IgD-negative memory B cell (primary cell): ENCODE results near the gene ERGIC1. TPM values are rescaled to one million over a fixed set of nuclear protein-coding genes. Genes with fewer than 3 reads are reported as not detected.

ENCODE experiments used
- H3K27ac Mint-ChIP-seq, 3 donors: one replicate each; pipeline ENCODE4 v1.8.0; 2020 to 2022; ENCODE audit warnings: mild to moderate bottlenecking in 3 of 3, mixed read lengths in 3 of 3, moderate library complexity in 1 of 3
- H3K27me3 Mint-ChIP-seq: one replicate; pipeline ENCODE4 v1.8.0; 2021; ENCODE audit warnings: mixed read lengths
- H3K36me3 Mint-ChIP-seq: one replicate; pipeline ENCODE4 v1.8.0; 2020; ENCODE audit warnings: mild to moderate bottlenecking, mixed read lengths
- H3K4me1 Mint-ChIP-seq, 3 donors: one replicate each; pipeline ENCODE4 v1.8.0; 2020 to 2022; ENCODE audit warnings: mixed read lengths in 3 of 3, mild to moderate bottlenecking in 1 of 3
- H3K4me3 Mint-ChIP-seq, 4 donors: one replicate each; pipeline ENCODE4 v1.8.0; 2020 to 2022; ENCODE audit warnings: mild to moderate bottlenecking in 4 of 4, mixed read lengths in 4 of 4, moderate library complexity in 3 of 4
- H3K9me3 Mint-ChIP-seq, 3 donors: one replicate each; pipeline ENCODE4 v1.8.0; 2020 to 2021; ENCODE audit warnings: mixed read lengths in 3 of 3, mild to moderate bottlenecking in 1 of 3
- polyA plus RNA-seq: library from polyadenylated mRNA; unstranded; fragments of 300-500 nt; fragmentation: Illumina TruSeq; gene quantifications from one replicate; pipeline ENCODE4 v1.2.3, GENCODE V29; 2021

ERGIC1 gene
- polyA plus RNA-seq, 1 donor from 2014 or later = 55.8 TPM

DNA sequence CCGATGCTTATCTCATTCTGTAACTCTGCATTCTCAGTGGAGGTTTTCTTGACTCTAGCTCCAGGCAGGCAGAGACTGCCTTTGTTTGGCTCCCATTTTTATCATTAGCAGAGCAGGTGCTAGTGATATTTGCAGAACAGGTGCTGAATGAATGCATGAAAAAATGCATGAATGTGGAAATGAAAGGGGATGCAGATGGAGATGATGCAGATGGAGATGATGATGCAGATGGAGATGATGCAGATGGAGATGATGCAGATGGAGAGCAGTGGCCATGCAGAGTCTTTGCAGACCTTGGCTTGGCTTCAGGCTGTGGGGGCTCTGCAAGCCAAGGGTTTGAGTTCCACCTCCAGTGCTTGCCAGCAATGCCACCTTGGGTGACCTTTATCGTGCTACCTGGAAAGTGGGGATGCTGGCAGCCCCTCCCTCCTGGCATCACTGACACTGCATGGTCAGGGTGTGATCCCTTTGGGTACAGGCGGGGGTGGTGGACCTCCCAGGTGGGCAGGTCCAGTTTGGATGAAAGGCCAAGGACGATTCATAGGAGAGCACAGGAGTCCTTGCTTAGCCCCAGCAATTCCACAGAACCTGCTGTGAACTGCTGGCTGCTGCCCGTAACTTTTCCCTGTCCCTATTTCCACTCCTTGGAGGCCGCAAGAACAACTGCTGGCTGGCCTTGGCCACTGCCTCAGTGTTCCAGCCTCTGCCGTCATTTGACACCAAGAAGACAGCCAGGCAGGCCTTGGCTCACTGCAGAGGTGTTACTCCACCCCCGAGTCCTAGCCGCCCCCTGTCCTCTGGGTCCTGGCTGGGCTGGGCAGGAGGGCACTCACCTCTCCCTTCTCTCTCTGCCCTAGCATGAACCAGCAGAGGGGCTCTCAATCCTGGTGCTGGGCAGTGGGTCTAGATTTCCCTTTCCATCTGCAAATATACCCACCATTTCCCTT is 33.0 kb downstream of the ERGIC1 start:
- H3K4me3 Mint-ChIP-seq = peak overlapping the region in 1 of 4 donors; percentile 1
- no peaks in the 10 kb centered on the region for H3K36me3 Mint-ChIP-seq
- no peaks in the 10 kb centered on the region for H3K9me3 Mint-ChIP-seq
- peak overlapping the region in 1 of 3 donors; percentile 71 for H3K27ac Mint-ChIP-seq
- no peaks in the 10 kb centered on the region for H3K27me3 Mint-ChIP-seq
- peaks cover 20 to 28% (median 24%) of the 10 kb centered on the region in 3 donors for H3K4me1 Mint-ChIP-seq

DNA sequence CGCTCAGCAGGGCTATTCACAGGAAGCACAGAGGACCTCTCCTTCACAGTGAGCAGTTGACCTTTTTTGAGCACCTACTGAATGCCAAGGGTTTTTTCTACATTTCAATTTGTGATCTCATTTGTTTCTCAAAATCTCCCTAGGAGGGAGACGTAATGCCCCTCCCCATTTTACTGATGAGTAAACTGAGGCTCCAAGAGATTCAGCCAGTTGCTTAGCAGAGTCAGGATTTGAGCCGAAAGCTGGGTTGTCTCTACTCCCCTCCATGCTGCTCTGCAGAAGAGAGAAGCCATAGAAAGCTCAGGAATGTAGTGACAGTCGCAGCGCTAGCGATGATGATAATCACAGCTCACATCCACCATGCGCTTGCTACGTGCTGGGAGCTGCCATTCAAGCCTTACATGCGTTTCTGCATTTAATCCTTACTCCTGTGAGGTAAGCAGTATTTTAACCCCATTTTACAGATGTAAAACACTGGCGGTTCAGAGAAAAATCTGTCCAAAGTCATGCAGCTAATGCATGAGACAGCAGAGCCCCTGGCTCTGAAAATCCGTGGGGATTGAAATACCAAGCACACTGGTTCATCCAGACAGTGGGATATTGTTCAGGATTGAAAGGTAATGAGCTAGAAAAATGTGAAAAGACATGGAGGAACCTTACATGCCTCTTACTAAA is 33.8 kb downstream of the ERGIC1 start:
- no peaks in the 10 kb centered on the region for H3K27me3 Mint-ChIP-seq
- H3K27ac Mint-ChIP-seq = no peak overlapping the region
- no peaks in the 10 kb centered on the region for H3K9me3 Mint-ChIP-seq
- no peak overlapping the region for H3K4me3 Mint-ChIP-seq
- no peaks in the 10 kb centered on the region for H3K36me3 Mint-ChIP-seq
- peaks cover 22 to 24% (median 23%) of the 10 kb centered on the region in 3 donors for H3K4me1 Mint-ChIP-seq

DNA sequence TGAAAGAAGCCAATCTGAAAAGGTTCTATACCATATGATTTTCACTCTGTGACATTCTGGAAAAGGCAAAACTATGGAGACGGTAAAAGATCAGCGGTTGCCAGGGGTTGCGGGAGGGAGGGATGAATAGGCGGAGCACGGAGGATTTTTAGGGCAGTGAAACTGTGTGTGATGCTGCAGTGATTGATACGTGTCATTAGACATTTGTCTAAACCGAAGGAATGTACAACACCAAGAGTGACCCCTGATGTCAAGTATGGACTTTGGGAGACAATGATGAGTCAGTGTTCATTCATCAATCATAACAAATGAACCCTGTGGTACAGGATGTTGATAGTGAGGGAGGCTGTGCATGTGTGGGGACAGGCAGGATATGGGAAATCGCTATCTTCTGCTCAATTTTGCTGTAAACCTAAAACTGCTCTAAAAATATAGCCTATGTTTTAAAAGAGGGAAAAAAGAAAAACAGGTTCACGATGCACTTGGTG is 34.4 kb downstream of the ERGIC1 start:
- Mint-ChIP-seq H3K9me3 (no peaks in the 10 kb centered on the region), H3K27ac (peak overlapping the region in 1 of 3 donors; percentile 57), H3K36me3 (no peaks in the 10 kb centered on the region), H3K4me1 (peaks cover 21 to 24% (median 22%) of the 10 kb centered on the region in 3 donors), H3K27me3 (no peaks in the 10 kb centered on the region), H3K4me3 (peak overlapping the region in 2 of 4 donors; percentile 45 to 68)

DNA sequence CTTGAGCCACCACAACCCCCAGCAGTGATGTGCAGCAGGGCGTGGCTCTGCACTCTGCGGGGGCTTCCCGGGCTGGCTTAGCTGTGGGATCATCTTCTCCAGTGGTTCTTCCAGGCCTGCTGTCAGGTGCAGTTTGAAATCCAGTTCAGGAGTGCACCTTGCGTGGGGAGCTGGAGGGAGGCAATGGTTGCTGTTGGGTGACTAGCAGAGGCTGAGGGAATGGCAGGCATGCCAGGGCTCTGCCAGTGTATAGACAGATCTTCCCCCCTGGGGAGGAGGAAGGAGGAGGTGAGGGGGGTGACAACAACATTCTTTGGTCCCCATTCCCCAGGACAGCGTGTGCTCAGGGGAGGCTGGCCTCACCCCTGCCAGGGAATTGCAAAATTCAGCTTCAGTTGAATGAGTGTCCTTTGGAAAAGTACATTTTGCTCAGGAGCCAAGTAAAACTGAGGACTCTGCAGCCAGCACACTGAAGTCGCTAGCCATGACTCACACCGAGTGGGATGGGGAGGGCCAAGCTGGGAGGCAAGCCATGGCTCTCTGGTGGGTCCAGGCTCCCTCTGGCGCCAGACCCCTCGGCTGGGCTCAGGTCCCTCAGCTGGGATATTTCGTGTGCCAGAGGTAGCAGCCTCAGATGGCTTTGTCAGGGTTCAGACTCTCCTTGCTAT is 35.0 kb downstream of the ERGIC1 start:
- H3K9me3 Mint-ChIP-seq = no peaks in the 10 kb centered on the region
- H3K4me1 Mint-ChIP-seq = peaks cover 21 to 24% (median 22%) of the 10 kb centered on the region in 3 donors
- H3K27ac Mint-ChIP-seq = peak overlapping the region in 1 of 3 donors; percentile 57
- no peaks in the 10 kb centered on the region for H3K27me3 Mint-ChIP-seq
- peak overlapping the region in 1 of 4 donors; percentile 68 for H3K4me3 Mint-ChIP-seq
- no peaks in the 10 kb centered on the region for H3K36me3 Mint-ChIP-seq

GRCh38 chr5:172869691-172870090 is 35.6 kb downstream of the ERGIC1 start:
- Mint-ChIP-seq H3K27me3 (no peaks in the 10 kb centered on the region), H3K36me3 (no peaks in the 10 kb centered on the region), H3K9me3 (no peaks in the 10 kb centered on the region), H3K4me3 (peak overlapping the region in 1 of 4 donors; percentile 63), H3K27ac (no peak overlapping the region), H3K4me1 (peaks cover 21 to 26% (median 24%) of the 10 kb centered on the region in 3 donors)

GRCh38 chr5:172870291-172870714 is 36.3 kb downstream of the ERGIC1 start:
- Mint-ChIP-seq H3K27ac (no peak overlapping the region), H3K4me1 (peaks cover 24 to 31% (median 27%) of the 10 kb centered on the region in 3 donors), H3K36me3 (no peaks in the 10 kb centered on the region), H3K27me3 (no peaks in the 10 kb centered on the region), H3K4me3 (no peak overlapping the region), H3K9me3 (no peaks in the 10 kb centered on the region)

GRCh38 chr5:172870715-172871461 is 36.8 kb downstream of the ERGIC1 start:
- no peak overlapping the region for H3K27ac Mint-ChIP-seq
- H3K27me3 Mint-ChIP-seq = no peaks in the 10 kb centered on the region
- no peaks in the 10 kb centered on the region for H3K9me3 Mint-ChIP-seq
- H3K4me3 Mint-ChIP-seq = no peak overlapping the region
- H3K36me3 Mint-ChIP-seq = no peaks in the 10 kb centered on the region
- peaks cover 22 to 36% (median 27%) of the 10 kb centered on the region in 3 donors for H3K4me1 Mint-ChIP-seq

DNA sequence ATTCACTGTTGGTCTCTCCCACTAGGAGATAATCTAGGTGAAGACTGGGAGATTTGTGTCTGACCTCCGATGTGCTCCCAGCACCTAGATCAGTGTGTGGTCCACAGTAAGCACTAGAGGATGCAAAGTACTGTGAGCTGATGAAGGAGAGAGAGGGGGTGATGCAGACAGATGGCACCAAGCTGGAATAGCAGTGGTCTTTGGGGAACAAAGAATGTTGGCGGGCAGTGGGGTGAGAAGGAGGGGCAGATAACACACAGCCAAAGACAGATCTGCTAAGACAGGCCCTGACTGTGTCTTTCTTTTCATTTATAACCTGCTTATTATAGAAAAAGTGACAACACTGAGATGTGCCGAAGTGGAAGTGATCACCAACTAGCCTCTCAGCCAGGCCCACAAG is 37.5 kb downstream of the ERGIC1 start:
- Mint-ChIP-seq H3K27ac (no peak overlapping the region), H3K4me3 (no peak overlapping the region), H3K9me3 (no peaks in the 10 kb centered on the region), H3K36me3 (no peaks in the 10 kb centered on the region), H3K4me1 (peaks cover 23 to 35% (median 26%) of the 10 kb centered on the region in 3 donors), H3K27me3 (no peaks in the 10 kb centered on the region)

DNA sequence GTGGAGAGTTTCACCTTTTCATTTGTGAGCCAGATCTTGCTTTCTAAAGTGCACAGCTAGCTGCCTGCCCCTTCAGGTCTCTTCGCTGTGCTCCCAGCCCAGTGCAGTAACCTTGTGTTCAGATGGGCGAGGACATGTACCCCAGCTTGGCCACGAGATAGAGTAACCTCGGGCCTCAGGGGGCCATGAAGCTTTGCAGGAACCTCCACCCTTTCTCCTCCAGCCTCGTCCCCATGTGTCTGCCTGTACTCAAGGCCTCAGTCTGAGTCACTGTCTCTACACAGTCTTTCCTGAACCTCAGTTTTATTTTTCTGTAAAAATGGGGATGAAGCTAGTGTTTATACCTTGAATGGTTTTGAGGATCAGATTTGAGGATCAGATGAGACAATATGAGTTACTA is 37.9 kb downstream of the ERGIC1 start:
- peaks cover 24 to 35% (median 28%) of the 10 kb centered on the region in 3 donors for H3K4me1 Mint-ChIP-seq
- no peaks in the 10 kb centered on the region for H3K9me3 Mint-ChIP-seq
- no peaks in the 10 kb centered on the region for H3K36me3 Mint-ChIP-seq
- H3K27ac Mint-ChIP-seq = no peak overlapping the region
- H3K27me3 Mint-ChIP-seq = no peaks in the 10 kb centered on the region
- no peak overlapping the region for H3K4me3 Mint-ChIP-seq

- Mint-ChIP-seq H3K4me3 (no peak overlapping the region), H3K9me3 (no peaks in the 10 kb centered on the region), H3K27ac (peak overlapping the region in 2 of 3 donors; percentile 59 to 89), H3K27me3 (no peaks in the 10 kb centered on the region), H3K4me1 (peaks cover 21 to 35% (median 23%) of the 10 kb centered on the region in 3 donors), H3K36me3 (no peaks in the 10 kb centered on the region)
Observed at GRCh38 chr5:172872997-172873491, 39.0 kb downstream of the ERGIC1 start.

DNA sequence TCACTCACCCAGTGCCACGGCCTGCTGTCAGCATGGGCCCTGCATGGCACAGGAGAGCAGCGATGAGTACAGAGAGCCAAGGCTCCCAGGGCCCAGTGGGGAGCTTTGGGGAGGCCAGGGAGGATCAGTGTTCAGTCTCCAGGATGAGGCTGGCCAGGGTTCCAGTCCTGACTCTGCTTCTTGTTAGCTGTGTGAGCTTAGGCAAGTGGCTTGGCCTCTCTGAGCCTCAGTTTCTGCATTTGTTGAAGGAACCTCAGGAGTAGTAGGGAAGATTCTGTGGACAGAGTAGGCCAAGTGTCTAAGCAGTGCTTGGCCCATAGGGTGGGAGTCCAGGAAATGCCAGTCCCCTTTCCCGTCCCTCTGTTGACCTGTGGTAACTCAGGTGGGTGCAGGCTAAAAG is 39.5 kb downstream of the ERGIC1 start:
- H3K4me3 Mint-ChIP-seq = peak overlapping the region in 1 of 4 donors; percentile 32
- H3K27me3 Mint-ChIP-seq = no peaks in the 10 kb centered on the region
- no peaks in the 10 kb centered on the region for H3K36me3 Mint-ChIP-seq
- H3K9me3 Mint-ChIP-seq = no peaks in the 10 kb centered on the region
- H3K27ac Mint-ChIP-seq = no peak overlapping the region
- H3K4me1 Mint-ChIP-seq = peaks cover 17 to 31% (median 19%) of the 10 kb centered on the region in 3 donors

DNA sequence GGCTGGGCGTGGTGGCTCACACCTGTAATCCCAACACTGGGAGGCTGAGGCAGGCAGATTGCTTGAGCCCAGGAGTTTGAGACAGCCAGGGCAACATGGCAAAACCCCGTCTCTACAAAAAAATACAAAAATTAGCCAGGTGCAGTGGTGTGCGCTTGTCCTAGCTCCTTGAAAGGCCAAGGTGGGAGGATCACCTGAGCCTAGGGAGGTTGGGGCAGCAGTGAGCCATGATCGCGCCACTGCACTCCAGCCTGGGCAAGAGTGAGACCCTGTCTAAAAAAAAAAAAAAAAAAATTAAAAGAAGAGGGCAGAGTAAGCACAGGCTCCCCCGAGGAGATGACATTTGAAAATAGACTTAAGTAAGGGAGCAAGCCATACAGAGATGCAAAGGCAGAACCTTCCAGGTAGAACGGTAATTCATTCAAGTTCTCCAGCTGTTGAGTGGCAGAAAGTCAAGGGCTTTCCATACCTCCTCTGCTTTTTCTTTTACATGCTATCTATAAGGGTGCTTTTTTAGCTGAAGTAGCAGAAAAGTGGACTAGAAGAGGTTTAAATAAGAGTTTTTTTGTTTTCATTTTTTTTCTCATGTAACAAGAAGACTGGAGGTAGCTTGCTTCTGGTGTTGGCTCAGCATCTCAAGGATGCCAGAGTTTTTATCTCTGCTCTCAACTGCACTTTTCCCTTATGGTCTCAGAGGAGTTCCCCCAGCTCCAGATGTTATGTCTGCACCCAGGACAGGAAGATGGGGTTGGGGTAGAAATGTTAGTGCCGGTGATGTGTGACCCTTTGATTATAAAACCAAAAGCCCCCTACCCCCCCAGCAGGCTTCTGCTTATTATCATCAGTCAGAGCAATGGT is 40.8 kb downstream of the ERGIC1 start:
- Mint-ChIP-seq H3K9me3 (no peaks in the 10 kb centered on the region), H3K4me3 (no peak overlapping the region), H3K27ac (peak overlapping the region; percentile 67 to 74 (median 69)), H3K4me1 (peaks cover 11 to 22% (median 17%) of the 10 kb centered on the region in 3 donors), H3K36me3 (no peaks in the 10 kb centered on the region), H3K27me3 (no peaks in the 10 kb centered on the region)

GRCh38 chr5:172875505-172876279 is 41.6 kb downstream of the ERGIC1 start:
- Mint-ChIP-seq H3K27me3 (no peaks in the 10 kb centered on the region), H3K4me1 (peaks cover 11 to 22% (median 17%) of the 10 kb centered on the region in 3 donors), H3K36me3 (no peaks in the 10 kb centered on the region), H3K4me3 (no peak overlapping the region), H3K27ac (peak overlapping the region; percentile 67 to 74 (median 69)), H3K9me3 (no peaks in the 10 kb centered on the region)
